ENCODE measurements around the gene AMZ1.

Gene AMZ1

GRCh38 chr7:2663960-2664359, 24.0 kb upstream of the AMZ1 start:
- no peak overlapping the region for H3K4me3 Mint-ChIP-seq
- no peak for TF ChIP-seq CTCF (IDR thresholded peaks at IDR 0.05)
- no peaks in the 10 kb centered on the region for H3K9me3 Mint-ChIP-seq
- no peak for DNase-seq
- H3K27ac Mint-ChIP-seq: peak overlapping the region; percentile 71
- H3K4me1 Mint-ChIP-seq: no peaks in the 10 kb centered on the region
- H3K27me3 Mint-ChIP-seq (ENCODE audit: low read depth, poor library complexity): peaks cover 4% of the 10 kb centered on the region
- H3K36me3 Mint-ChIP-seq (ENCODE audit: low read depth): no peaks in the 10 kb centered on the region

- Mint-ChIP-seq H3K27me3 (ENCODE audit: low read depth, poor library complexity) (peaks cover 6% of the 10 kb centered on the region), H3K9me3 (no peaks in the 10 kb centered on the region), H3K4me1 (no peaks in the 10 kb centered on the region), H3K36me3 (ENCODE audit: low read depth) (no peaks in the 10 kb centered on the region), H3K27ac (no peak overlapping the region), H3K4me3 (no peak overlapping the region)
- no peak for TF ChIP-seq CTCF (IDR thresholded peaks at IDR 0.05)
- DNase-seq: no peak
Observed at GRCh38 chr7:2665359-2665791, 22.6 kb upstream of the AMZ1 start.

GRCh38 chr7:2666155-2666554, 21.8 kb upstream of the AMZ1 start:
- Mint-ChIP-seq H3K36me3 (ENCODE audit: low read depth) (no peaks in the 10 kb centered on the region), H3K9me3 (no peaks in the 10 kb centered on the region), H3K4me1 (peaks cover 4% of the 10 kb centered on the region), H3K27me3 (ENCODE audit: low read depth, poor library complexity) (peaks cover 13% of the 10 kb centered on the region), H3K4me3 (no peak overlapping the region), H3K27ac (no peak overlapping the region)
- DNase-seq: no peak
- TF ChIP-seq CTCF (IDR thresholded peaks at IDR 0.05): no peak

GRCh38 chr7:2666588-2667250, 21.3 kb upstream of the AMZ1 start:
- TF ChIP-seq CTCF (IDR thresholded peaks at IDR 0.05): no peak
- Mint-ChIP-seq H3K27ac (no peak overlapping the region), H3K4me3 (no peak overlapping the region)

GRCh38 chr7:2667843-2668242, 20.2 kb upstream of the AMZ1 start:
- no peak overlapping the region for H3K27ac Mint-ChIP-seq
- DNase-seq: no peak
- no peak for TF ChIP-seq CTCF (IDR thresholded peaks at IDR 0.05)

More at GRCh38 chr7:2666588-2667250, 21.3 kb upstream of the AMZ1 start:
- no peaks in the 10 kb centered on the region for H3K36me3 Mint-ChIP-seq (ENCODE audit: low read depth)
- H3K27me3 Mint-ChIP-seq (ENCODE audit: low read depth, poor library complexity): peaks cover 13% of the 10 kb centered on the region
- H3K9me3 Mint-ChIP-seq: no peaks in the 10 kb centered on the region
- H3K4me1 Mint-ChIP-seq: peaks cover 4% of the 10 kb centered on the region
- DNase-seq: no peak

GRCh38 chr7:2668401-2668800, 19.6 kb upstream of the AMZ1 start:
- DNase-seq: no peak
- H3K36me3 Mint-ChIP-seq (ENCODE audit: low read depth): no peaks in the 10 kb centered on the region
- H3K27me3 Mint-ChIP-seq (ENCODE audit: low read depth, poor library complexity): peaks cover 13% of the 10 kb centered on the region
- TF ChIP-seq CTCF (IDR thresholded peaks at IDR 0.05): no peak
- peaks cover 4% of the 10 kb centered on the region for H3K4me1 Mint-ChIP-seq
- H3K27ac Mint-ChIP-seq: no peak overlapping the region
- no peak overlapping the region for H3K4me3 Mint-ChIP-seq
- no peaks in the 10 kb centered on the region for H3K9me3 Mint-ChIP-seq

More at GRCh38 chr7:2667843-2668242, 20.2 kb upstream of the AMZ1 start:
- Mint-ChIP-seq H3K4me3 (no peak overlapping the region), H3K9me3 (no peaks in the 10 kb centered on the region), H3K27me3 (ENCODE audit: low read depth, poor library complexity) (peaks cover 13% of the 10 kb centered on the region), H3K36me3 (ENCODE audit: low read depth) (no peaks in the 10 kb centered on the region), H3K4me1 (peaks cover 4% of the 10 kb centered on the region)

All from nephron progenitor cell (in vitro differentiated cells).